Astrocyte (in vitro differentiated cells and primary cell): ENCODE measurements around the gene FGD4. TPM values are rescaled to one million over a fixed set of nuclear protein-coding genes. Genes with fewer than 3 reads are reported as not detected.
A peak's percentile ranks its signal among the peaks of the same experiment; 100 is the strongest.

Experiments
- DNase-seq: peaks from one replicate; pipeline ENCODE4 v3.0.0-alpha.2; 2010; ENCODE audit warnings: low read depth
- FAIRE-seq: peaks from 2 replicates; lab custom pipeline; 2011; peaks lifted over from hg19 to GRCh38; lab: Jason Lieb, UNC
- H2AFZ ChIP-seq: 2 replicates; pipeline ENCODE4 v1.6.0; 2012; ENCODE audit warnings: low read depth, low read length, inconsistent platforms
- H3K27ac ChIP-seq: 2 replicates; pipeline ENCODE4 v1.5.1; 2011; ENCODE audit warnings: low read depth, low read length, inconsistent platforms
- H3K27me3 ChIP-seq: 2 replicates; pipeline ENCODE4 v1.6.0; 2011; ENCODE audit warnings: low read length, inconsistent platforms; ENCODE audit not compliant: insufficient read depth
- H3K36me3 ChIP-seq: 2 replicates; pipeline ENCODE4 v1.5.1; 2011; ENCODE audit warnings: low read length, inconsistent platforms; ENCODE audit not compliant: insufficient read depth
- H3K4me1 ChIP-seq: 2 replicates; pipeline ENCODE4 v1.5.1; 2011; ENCODE audit warnings: low read length, inconsistent platforms; ENCODE audit not compliant: insufficient read depth
- H3K4me2 ChIP-seq: 2 replicates; pipeline ENCODE4 v1.6.0; 2012; ENCODE audit warnings: low read length, inconsistent platforms
- H3K4me3 ChIP-seq: 2 replicates; pipeline ENCODE4 v1.5.1; 2011; ENCODE audit warnings: low read depth, mild to moderate bottlenecking, low read length, inconsistent platforms; ENCODE audit not compliant: insufficient read depth
- H3K79me2 ChIP-seq: 2 replicates; pipeline ENCODE4 v1.6.0; 2012; ENCODE audit warnings: mild to moderate bottlenecking, low read length, inconsistent platforms; ENCODE audit not compliant: insufficient read depth
- H3K9ac ChIP-seq: 2 replicates; pipeline ENCODE4 v1.6.0; 2012; ENCODE audit warnings: mild to moderate bottlenecking, low read length, inconsistent platforms
- H3K9me3 ChIP-seq: 2 replicates; pipeline ENCODE4 v1.5.1; 2012; ENCODE audit warnings: low read depth, mild to moderate bottlenecking, low read length, inconsistent platforms; ENCODE audit not compliant: insufficient read depth
- H4K20me1 ChIP-seq: 2 replicates; pipeline ENCODE4 v1.6.0; 2012; ENCODE audit warnings: low read length, inconsistent platforms; ENCODE audit not compliant: insufficient read depth
- H3K27ac Mint-ChIP-seq: one replicate; pipeline ENCODE4 v1.8.0; 2021; ENCODE audit warnings: mild to moderate bottlenecking, mixed read lengths; ENCODE audit not compliant: unreplicated experiment
- H3K27me3 Mint-ChIP-seq: one replicate; pipeline ENCODE4 v1.8.0; 2021; ENCODE audit warnings: low read depth, mixed read lengths; ENCODE audit not compliant: unreplicated experiment
- H3K36me3 Mint-ChIP-seq: one replicate; pipeline ENCODE4 v1.8.0; 2021; ENCODE audit warnings: low read depth, mixed read lengths; ENCODE audit not compliant: unreplicated experiment
- H3K4me1 Mint-ChIP-seq: one replicate; pipeline ENCODE4 v1.8.0; 2021; ENCODE audit warnings: low read depth, mixed read lengths; ENCODE audit not compliant: unreplicated experiment
- H3K4me3 Mint-ChIP-seq: one replicate; pipeline ENCODE4 v1.8.0; 2021; ENCODE audit warnings: mild to moderate bottlenecking, moderate library complexity, mixed read lengths; ENCODE audit not compliant: unreplicated experiment
- H3K9me3 Mint-ChIP-seq: one replicate; pipeline ENCODE4 v1.8.0; 2021; ENCODE audit warnings: mild to moderate bottlenecking, mixed read lengths; ENCODE audit not compliant: unreplicated experiment
- EZH2 ChIP-seq: IDR thresholded peaks from 2 replicates; pipeline ENCODE4 v1.6.1; 2012; ENCODE audit warnings: mild to moderate bottlenecking, low read length, inconsistent platforms; ENCODE audit not compliant: insufficient read depth
- total RNA-seq: library from RNA; stranded (reverse); gene quantifications from 2 replicates; pipeline ENCODE4 v1.2.1, GENCODE V29; 2021
- TF ChIP-seq, protein P1 (sequence below): IDR thresholded peaks from 2 replicates; pipeline ENCODE4 v1.5.1; 2011; ENCODE audit warnings: low read depth, mild to moderate bottlenecking, inconsistent platforms, low read length, moderate library complexity; ENCODE audit not compliant: insufficient read depth

FGD4 gene
- total RNA-seq, 1 donor from 2014 or later: 18.7 TPM

DNA sequence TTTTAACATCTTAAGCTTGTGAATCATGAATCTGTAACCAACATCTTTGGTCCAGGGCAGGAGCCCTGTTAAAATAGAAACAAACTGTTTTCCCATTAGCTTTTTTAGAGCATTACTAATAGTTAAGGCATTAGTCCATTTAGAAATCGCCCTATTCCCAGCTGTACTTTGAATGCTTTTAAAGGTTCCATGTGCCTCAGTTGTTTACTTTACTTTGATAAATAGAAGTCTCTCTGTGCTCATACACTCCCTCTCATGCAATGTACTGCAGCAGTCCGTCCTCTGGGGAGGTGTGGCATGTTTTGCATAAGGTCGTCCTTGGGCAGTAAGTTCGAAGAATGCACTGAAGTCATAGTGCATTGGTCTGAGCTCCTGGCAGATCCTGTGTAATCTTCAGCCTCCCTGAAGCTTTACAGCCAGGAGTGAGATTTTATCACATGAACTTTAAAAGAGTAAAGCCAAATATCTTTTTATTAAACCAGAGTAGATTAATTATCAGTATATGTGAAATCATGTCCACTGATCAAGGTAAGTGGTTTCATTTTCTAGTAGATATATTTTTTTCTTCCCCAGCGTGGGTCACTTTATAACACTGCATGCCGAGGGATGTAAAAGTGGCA lies 134.7 kb downstream of the FGD4 start:
- Histone ChIP-seq H3K4me1 (peaks cover 5% of the 10 kb centered on the region), H4K20me1 (peaks cover 9% of the 10 kb centered on the region), H3K4me2 (peak overlapping the region; percentile 85), H3K36me3 (no peaks in the 10 kb centered on the region), H3K79me2 (peaks cover 45% of the 10 kb centered on the region), H3K9me3 (no peaks in the 10 kb centered on the region), H2AFZ (no peak overlapping the region), H3K27me3 (no peaks in the 10 kb centered on the region), H3K4me3 (peak overlapping the region; percentile 71), H3K27ac (peak overlapping the region; percentile 84), H3K9ac (peak overlapping the region; percentile 88)
- TF ChIP-seq, protein P1, sequence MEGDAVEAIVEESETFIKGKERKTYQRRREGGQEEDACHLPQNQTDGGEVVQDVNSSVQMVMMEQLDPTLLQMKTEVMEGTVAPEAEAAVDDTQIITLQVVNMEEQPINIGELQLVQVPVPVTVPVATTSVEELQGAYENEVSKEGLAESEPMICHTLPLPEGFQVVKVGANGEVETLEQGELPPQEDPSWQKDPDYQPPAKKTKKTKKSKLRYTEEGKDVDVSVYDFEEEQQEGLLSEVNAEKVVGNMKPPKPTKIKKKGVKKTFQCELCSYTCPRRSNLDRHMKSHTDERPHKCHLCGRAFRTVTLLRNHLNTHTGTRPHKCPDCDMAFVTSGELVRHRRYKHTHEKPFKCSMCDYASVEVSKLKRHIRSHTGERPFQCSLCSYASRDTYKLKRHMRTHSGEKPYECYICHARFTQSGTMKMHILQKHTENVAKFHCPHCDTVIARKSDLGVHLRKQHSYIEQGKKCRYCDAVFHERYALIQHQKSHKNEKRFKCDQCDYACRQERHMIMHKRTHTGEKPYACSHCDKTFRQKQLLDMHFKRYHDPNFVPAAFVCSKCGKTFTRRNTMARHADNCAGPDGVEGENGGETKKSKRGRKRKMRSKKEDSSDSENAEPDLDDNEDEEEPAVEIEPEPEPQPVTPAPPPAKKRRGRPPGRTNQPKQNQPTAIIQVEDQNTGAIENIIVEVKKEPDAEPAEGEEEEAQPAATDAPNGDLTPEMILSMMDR: no peak
- no peak for TF ChIP-seq EZH2
- H3K4me1 Mint-ChIP-seq: peaks cover 25% of the 10 kb centered on the region
- DNase-seq (peak; percentile 97), FAIRE-seq (peak; percentile 32)
- peak overlapping the region; percentile 58 for H3K4me3 Mint-ChIP-seq
- no peaks in the 10 kb centered on the region for H3K27me3 Mint-ChIP-seq
- no peaks in the 10 kb centered on the region for H3K36me3 Mint-ChIP-seq
- H3K27ac Mint-ChIP-seq: peak overlapping the region; percentile 37
- H3K9me3 Mint-ChIP-seq: no peaks in the 10 kb centered on the region

GRCh38 chr12:32534698-32535097 lies 135.3 kb downstream of the FGD4 start:
- H3K27ac Mint-ChIP-seq: no peak overlapping the region
- peak overlapping the region; percentile 85 for H3K4me2 ChIP-seq
- H3K4me3 Mint-ChIP-seq: peak overlapping the region; percentile 61
- H3K9me3 Mint-ChIP-seq: no peaks in the 10 kb centered on the region
- H3K36me3 Mint-ChIP-seq: no peaks in the 10 kb centered on the region
- H3K9ac ChIP-seq: peak overlapping the region; percentile 88
- H3K79me2 ChIP-seq: peaks cover 51% of the 10 kb centered on the region
- H3K4me1 Mint-ChIP-seq: peaks cover 25% of the 10 kb centered on the region
- no peak for FAIRE-seq
- DNase-seq: no peak
- TF ChIP-seq, protein P1: no peak
- TF ChIP-seq EZH2: no peak
- H3K4me3 ChIP-seq: peak overlapping the region; percentile 71
- H3K4me1 ChIP-seq: peaks cover 5% of the 10 kb centered on the region
- no peak overlapping the region for H2AFZ ChIP-seq
- no peaks in the 10 kb centered on the region for H3K27me3 Mint-ChIP-seq
- peaks cover 9% of the 10 kb centered on the region for H4K20me1 ChIP-seq
- no peaks in the 10 kb centered on the region for H3K9me3 ChIP-seq
- H3K36me3 ChIP-seq: no peaks in the 10 kb centered on the region
- H3K27ac ChIP-seq: peak overlapping the region; percentile 84
- H3K27me3 ChIP-seq: no peaks in the 10 kb centered on the region

DNA sequence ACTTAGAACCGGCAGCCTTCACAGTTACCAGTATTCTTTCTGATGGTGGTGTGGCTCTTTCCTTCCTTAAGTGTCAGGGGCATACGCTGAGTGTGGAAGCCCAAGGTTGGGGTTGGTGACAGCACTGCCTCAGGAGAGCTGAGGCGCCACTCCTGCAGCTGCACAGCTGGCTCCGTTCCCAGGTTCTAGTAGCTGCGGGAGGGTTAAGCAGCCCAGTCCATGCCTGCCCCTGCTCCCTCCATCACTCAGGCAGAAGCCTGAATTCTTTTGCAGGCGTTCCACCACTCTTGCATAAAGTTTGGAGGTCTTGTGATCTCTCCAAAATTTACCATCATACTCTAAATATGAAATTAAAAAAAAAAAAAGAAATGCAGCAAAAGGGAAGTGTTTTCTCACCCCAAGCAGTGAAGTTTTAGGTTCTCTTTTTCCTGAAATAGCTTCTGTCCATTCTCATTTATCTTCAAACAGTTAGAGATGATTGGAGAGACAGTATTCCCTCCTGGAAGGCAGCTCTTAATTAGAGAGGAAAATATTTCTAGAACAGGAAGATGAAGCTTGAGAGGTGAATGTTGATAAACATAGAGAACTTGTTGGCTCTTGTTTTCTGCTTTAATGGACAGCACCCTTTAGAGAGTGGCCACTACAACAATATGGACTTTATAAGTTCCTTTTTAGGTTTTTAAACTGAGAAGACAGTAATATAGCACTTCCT lies 136.1 kb downstream of the FGD4 start:
- peaks cover 58% of the 10 kb centered on the region for H3K79me2 ChIP-seq
- peak overlapping the region; percentile 85 for H3K4me2 ChIP-seq
- H3K27me3 ChIP-seq: no peaks in the 10 kb centered on the region
- FAIRE-seq (no peak), DNase-seq (peak; percentile 58)
- H3K36me3 Mint-ChIP-seq: no peaks in the 10 kb centered on the region
- H3K27ac ChIP-seq: peak overlapping the region; percentile 84
- TF ChIP-seq, protein P1: no peak
- no peak for TF ChIP-seq EZH2
- H3K4me3 ChIP-seq: peak overlapping the region; percentile 71
- peaks cover 5% of the 10 kb centered on the region for H3K4me1 ChIP-seq
- H3K27ac Mint-ChIP-seq: peak overlapping the region; percentile 53
- H2AFZ ChIP-seq: no peak overlapping the region
- no peaks in the 10 kb centered on the region for H3K9me3 Mint-ChIP-seq
- H4K20me1 ChIP-seq: peaks cover 14% of the 10 kb centered on the region
- peaks cover 25% of the 10 kb centered on the region for H3K4me1 Mint-ChIP-seq
- no peaks in the 10 kb centered on the region for H3K27me3 Mint-ChIP-seq
- H3K9ac ChIP-seq: peak overlapping the region; percentile 88
- H3K4me3 Mint-ChIP-seq: peak overlapping the region; percentile 61
- no peaks in the 10 kb centered on the region for H3K36me3 ChIP-seq
- no peaks in the 10 kb centered on the region for H3K9me3 ChIP-seq
